Tibial artery (tissue), 4 donors: ENCODE measurements around the gene SATB1.

Experiments
- DNase-seq, 2 donors: peaks; one replicate each; pipeline ENCODE4 v3.0.0-alpha.2; 2019
- H3K27ac ChIP-seq, 2 donors: fragments of 200-600 bp; sonication (generic) in 1 of 2; 1 replicate in 1 of 2; 2 replicates in 1 of 2; pipeline ENCODE4 v1.5.1; 2018 to 2019; ENCODE audit warnings: mild to moderate bottlenecking in 1 of 2
- H3K27me3 ChIP-seq, 2 donors: fragments of 200-600 bp; sonication (generic) in 1 of 2; one replicate each; pipeline versions ENCODE4 v1.5.1 to v1.6.0; 2016 to 2019
- H3K36me3 ChIP-seq, 3 donors: fragments of 200-600 bp; sonication (generic) in 2 of 3; one replicate each; pipeline ENCODE4 v1.5.1; 2016 to 2019; ENCODE audit warnings: mild to moderate bottlenecking in 2 of 3
- H3K4me1 ChIP-seq, 4 donors: fragments of 200-600 bp; sonication (generic) in 2 of 4; 1 replicate in 3 of 4; 2 replicates in 1 of 4; pipeline ENCODE4 v1.5.1; 2016 to 2019
- H3K4me3 ChIP-seq, 2 donors: fragments of 200-600 bp; sonication (generic) in 1 of 2; 1 replicate in 1 of 2; 2 replicates in 1 of 2; pipeline ENCODE4 v1.5.1; 2018 to 2019; ENCODE audit warnings: mild to moderate bottlenecking in 2 of 2
- H3K9me3 ChIP-seq, 3 donors: fragments of 200-600 bp; sonication (generic) in 1 of 3; one replicate each; pipeline ENCODE4 v1.5.1; 2016 to 2019
- CTCF ChIP-seq, 2 experiments: fragments of 200-600 bp in 1 of 2; fragments of 450-650 bp in 1 of 2; IDR thresholded peaks; one replicate each; pipeline ENCODE4 v1.5.1; 2017 to 2019; ENCODE audit warnings: antibody characterized with exemption in 2 of 2, mild to moderate bottlenecking in 1 of 2, moderate library complexity in 1 of 2
- intact Hi-C: fragments of 100-400 bp; cut with DNase I; formaldehyde crosslinking; loops from one replicate; pipeline ENCODE4 v1.15.0; 2023; ENCODE audit warnings: low total_unique reads

The SATB1 gene

GRCh38 chr3:18443665-18444594 is 18.8 kb upstream of the SATB1 start:
- intact Hi-C loops: no loop called here
- Histone ChIP-seq H3K9me3 (peaks cover 0 to 4% (median 0%) of the 10 kb centered on the region in 3 donors), H3K4me3 (peak overlapping the region; percentile 67 to 76), H3K27ac (peak overlapping the region; percentile 63 to 67), H3K36me3 (no peaks in the 10 kb centered on the region), H3K4me1 (peaks cover 0 to 34% (median 17%) of the 10 kb centered on the region in 4 donors), H3K27me3 (peaks cover 0 to 8% of the 10 kb centered on the region in 2 donors)
- DNase-seq: peak in 1 of 2 donors; percentile 67
- TF ChIP-seq CTCF (IDR thresholded peaks at IDR 0.05): no peak

GRCh38 chr3:18442756-18443664 is 17.9 kb upstream of the SATB1 start:
- TF ChIP-seq CTCF (IDR thresholded peaks at IDR 0.05): no peak
- no peak for DNase-seq
- peaks cover 0 to 8% of the 10 kb centered on the region in 2 donors for H3K27me3 ChIP-seq
- peak overlapping the region; percentile 63 to 67 for H3K27ac ChIP-seq
- no peaks in the 10 kb centered on the region for H3K9me3 ChIP-seq
- intact Hi-C loops: no loop called here
- no peaks in the 10 kb centered on the region for H3K36me3 ChIP-seq
- H3K4me1 ChIP-seq: peaks cover 0 to 34% (median 17%) of the 10 kb centered on the region in 4 donors
- H3K4me3 ChIP-seq: peak overlapping the region; percentile 67 to 76

- Histone ChIP-seq H3K27ac (no peak overlapping the region), H3K36me3 (no peaks in the 10 kb centered on the region), H3K4me1 (peaks cover 0 to 34% (median 17%) of the 10 kb centered on the region in 4 donors), H3K9me3 (no peaks in the 10 kb centered on the region), H3K27me3 (peaks cover 0 to 8% of the 10 kb centered on the region in 2 donors), H3K4me3 (no peak overlapping the region)
- intact Hi-C loops: no loop called here
- DNase-seq: no peak
- no peak for TF ChIP-seq CTCF (IDR thresholded peaks at IDR 0.05)
Measured at GRCh38 chr3:18441551-18441950, 16.4 kb upstream of the SATB1 start.

- no peak overlapping the region for H3K27ac ChIP-seq
- H3K4me3 ChIP-seq: no peak overlapping the region
- TF ChIP-seq CTCF (IDR thresholded peaks at IDR 0.05): no peak
- no peaks in the 10 kb centered on the region for H3K9me3 ChIP-seq
- H3K4me1 ChIP-seq: peaks cover 0 to 20% (median 12%) of the 10 kb centered on the region in 4 donors
- intact Hi-C loops: no loop called here
- DNase-seq: no peak
- peaks cover 0 to 8% of the 10 kb centered on the region in 2 donors for H3K27me3 ChIP-seq
- H3K36me3 ChIP-seq: no peaks in the 10 kb centered on the region
Measured at GRCh38 chr3:18440066-18440722, 15.1 kb upstream of the SATB1 start.

- DNase-seq: no peak
- H3K4me3 ChIP-seq: no peak overlapping the region
- H3K36me3 ChIP-seq: no peaks in the 10 kb centered on the region
- intact Hi-C loops: no loop called here
- peaks cover 0 to 8% of the 10 kb centered on the region in 2 donors for H3K27me3 ChIP-seq
- TF ChIP-seq CTCF (IDR thresholded peaks at IDR 0.05): no peak
- H3K4me1 ChIP-seq: peaks cover 0 to 17% (median 10%) of the 10 kb centered on the region in 4 donors
- no peak overlapping the region for H3K27ac ChIP-seq
- H3K9me3 ChIP-seq: no peaks in the 10 kb centered on the region
Measured at GRCh38 chr3:18439281-18439680, 14.1 kb upstream of the SATB1 start.
